ENCODE results near the gene CDH10. TPM values are rescaled to one million over a fixed set of nuclear protein-coding genes. Genes with fewer than 3 reads are reported as not detected.

CDH10 gene
- polyA plus RNA-seq, 1 of the 3 experiments (the other 2 are of a cell fraction), result 0.10 TPM

DNA sequence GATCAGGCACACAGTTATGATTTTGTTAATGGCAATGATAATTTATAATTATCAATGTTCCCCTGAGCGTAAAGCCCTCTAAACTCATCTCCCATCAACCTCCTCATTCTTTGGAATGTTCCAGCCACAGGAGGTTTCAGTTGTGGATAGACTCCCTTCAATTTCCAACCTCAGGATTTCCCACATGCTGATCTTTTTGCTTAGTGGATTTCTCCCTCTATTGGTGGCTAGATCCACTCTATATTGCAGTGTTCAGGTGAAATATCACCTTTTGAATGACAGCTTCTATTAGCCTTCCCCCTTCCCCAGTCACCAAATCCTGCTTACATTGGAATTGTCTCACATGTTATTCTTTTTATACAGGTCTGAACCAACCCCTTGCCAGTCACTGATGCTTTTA lies 113.9 kb downstream of the CDH10 start (continued):
- no peak for TF ChIP-seq PBX3 (IDR thresholded peaks at IDR 0.05)
- no peak for TF ChIP-seq EZH2phosphoT487 (IDR thresholded peaks at IDR 0.05; ENCODE audit: borderline replicate concordance, low read depth)
- no peak for TF ChIP-seq GABPA (IDR thresholded peaks at IDR 0.05; ENCODE audit: low read depth)

DNA sequence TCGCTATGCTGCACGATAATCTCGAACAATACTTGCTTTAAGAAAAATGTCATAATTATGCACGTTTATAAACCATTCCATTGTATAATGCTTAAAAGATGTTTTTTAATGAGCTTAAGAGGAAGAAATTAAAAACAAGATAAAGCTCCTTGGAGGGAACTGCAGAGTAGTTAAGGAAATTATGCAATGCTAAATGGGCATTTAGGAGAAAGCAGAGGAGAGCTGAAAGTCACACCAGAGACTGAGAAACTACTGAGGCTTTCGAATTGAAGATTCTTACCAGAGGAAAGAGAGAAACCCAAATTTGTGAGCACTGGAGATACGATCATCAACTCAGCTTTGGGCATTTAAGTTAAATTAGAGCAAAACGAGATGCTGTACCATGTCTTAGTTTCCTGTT lies 119.4 kb downstream of the CDH10 start:
- TF ChIP-seq TEAD4 (IDR thresholded peaks at IDR 0.05; ENCODE audit: borderline replicate concordance, insufficient read depth), result no peak
- TF ChIP-seq FOSL2 (IDR thresholded peaks at IDR 0.05; ENCODE audit: borderline replicate concordance, low read depth), result no peak
- TF ChIP-seq CHD2 (IDR thresholded peaks at IDR 0.05; ENCODE audit: low read length, partially characterized antibody), result no peak
- TF ChIP-seq FOXM1 (IDR thresholded peaks at IDR 0.05; ENCODE audit: low read depth), result no peak
- TF ChIP-seq RCOR1 (IDR thresholded peaks at IDR 0.05; ENCODE audit: low read length), result no peak
- TF ChIP-seq TAF1 (IDR thresholded peaks at IDR 0.05; ENCODE audit: borderline replicate concordance, low read depth, low read length), result no peak
- TF ChIP-seq POLR2AphosphoS5 (IDR thresholded peaks at IDR 0.05; ENCODE audit: low read depth, low read length), result no peak
- no peak for TF ChIP-seq FOXJ3 (CRISPR knock-in tag; IDR thresholded peaks at IDR 0.05)
- Histone ChIP-seq H3K79me2 (ENCODE audit: insufficient read depth) (no peaks in the 10 kb centered on the region), H3F3A (replicated peaks; ENCODE audit: insufficient read depth) (no peaks in the 10 kb centered on the region), H3K4me2 (no peak overlapping the region), H3K27ac (ENCODE audit: low read depth in 2 of 2, low read length in 1 of 2) (no peak overlapping the region), H3K4me3 (ENCODE audit: low read depth in 2 of 2, low read length in 1 of 2) (no peak overlapping the region), H3K4me1 (ENCODE audit: control insufficient read depth in 1 of 2, insufficient read depth in 2 of 2, low read depth in 1 of 2, low read length in 1 of 2) (no peaks in the 10 kb centered on the region; a peak in 1 of 4 replicates), H3K9me3 (no peaks in the 10 kb centered on the region), H3K9ac (no peak overlapping the region), H3K9me2 (no peaks in the 10 kb centered on the region), H4K20me1 (ENCODE audit: insufficient read depth) (no peaks in the 10 kb centered on the region), H3K27me3 (ENCODE audit: insufficient read depth) (no peaks in the 10 kb centered on the region), H3K36me3 (replicated peaks in 1 of 2; ENCODE audit: control insufficient read depth in 1 of 2, insufficient read depth in 2 of 2, low read length in 1 of 2) (no peaks in the 10 kb centered on the region), H2AFZ (ENCODE audit: low read depth) (no peak overlapping the region)
- DNase-seq, result no peak
- WGBS (ENCODE audit: low lambda C conversion rate), result 2% methylated on average over 7 of the region's 7 CpGs
- POLR2A ChIA-PET, result no interaction called here
- CTCF ChIA-PET, result no interaction called here

DNA sequence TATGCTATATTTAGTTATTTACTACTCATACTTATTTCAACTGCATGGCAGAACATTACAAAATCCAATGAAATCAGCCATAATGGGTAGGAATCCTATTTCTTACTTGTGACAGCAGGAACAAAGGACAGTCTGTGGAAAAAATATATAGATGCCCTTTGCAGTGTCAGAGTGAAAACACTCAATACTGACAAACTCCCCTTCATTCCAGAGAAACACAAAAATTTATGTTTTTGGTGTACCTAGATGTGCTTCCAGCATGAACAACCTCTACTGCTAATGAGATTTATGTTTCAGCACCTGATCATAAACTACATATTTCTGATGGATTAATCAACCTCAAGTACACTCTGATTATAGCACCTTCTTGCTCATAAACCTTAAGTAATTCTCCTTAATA lies 132.4 kb downstream of the CDH10 start:
- no peaks in the 10 kb centered on the region for H3K36me3 ChIP-seq (replicated peaks in 1 of 2; ENCODE audit: control insufficient read depth in 1 of 2, insufficient read depth in 2 of 2, low read length in 1 of 2)
- no peaks in the 10 kb centered on the region for H4K20me1 ChIP-seq (ENCODE audit: insufficient read depth)
- TF ChIP-seq SMC3 (IDR thresholded peaks at IDR 0.05; ENCODE audit: low read depth, low read length), result no peak
- TF ChIP-seq, protein P1, sequence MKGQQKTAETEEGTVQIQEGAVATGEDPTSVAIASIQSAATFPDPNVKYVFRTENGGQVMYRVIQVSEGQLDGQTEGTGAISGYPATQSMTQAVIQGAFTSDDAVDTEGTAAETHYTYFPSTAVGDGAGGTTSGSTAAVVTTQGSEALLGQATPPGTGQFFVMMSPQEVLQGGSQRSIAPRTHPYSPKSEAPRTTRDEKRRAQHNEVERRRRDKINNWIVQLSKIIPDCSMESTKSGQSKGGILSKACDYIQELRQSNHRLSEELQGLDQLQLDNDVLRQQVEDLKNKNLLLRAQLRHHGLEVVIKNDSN (IDR thresholded peaks at IDR 0.05; ENCODE audit: borderline replicate concordance, low read depth), result no peak
- TF ChIP-seq, protein P2, sequence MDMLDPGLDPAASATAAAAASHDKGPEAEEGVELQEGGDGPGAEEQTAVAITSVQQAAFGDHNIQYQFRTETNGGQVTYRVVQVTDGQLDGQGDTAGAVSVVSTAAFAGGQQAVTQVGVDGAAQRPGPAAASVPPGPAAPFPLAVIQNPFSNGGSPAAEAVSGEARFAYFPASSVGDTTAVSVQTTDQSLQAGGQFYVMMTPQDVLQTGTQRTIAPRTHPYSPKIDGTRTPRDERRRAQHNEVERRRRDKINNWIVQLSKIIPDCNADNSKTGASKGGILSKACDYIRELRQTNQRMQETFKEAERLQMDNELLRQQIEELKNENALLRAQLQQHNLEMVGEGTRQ (IDR thresholded peaks at IDR 0.05; ENCODE audit: borderline replicate concordance, low read depth, low read length), result no peak
- H3K27ac ChIP-seq (ENCODE audit: low read depth in 2 of 2, low read length in 1 of 2), result no peak overlapping the region
- H3K4me2 ChIP-seq, result no peak overlapping the region
- H3F3A ChIP-seq (replicated peaks; ENCODE audit: insufficient read depth), result no peaks in the 10 kb centered on the region
- H3K9ac ChIP-seq, result no peak overlapping the region
- H3K4me3 ChIP-seq (ENCODE audit: low read depth in 2 of 2, low read length in 1 of 2), result no peak overlapping the region
- H2AFZ ChIP-seq (ENCODE audit: low read depth), result no peak overlapping the region
- CTCF ChIA-PET, result no interaction called here
- no peak for DNase-seq
- H3K27me3 ChIP-seq (ENCODE audit: insufficient read depth), result 0 out of 2 replicates have a peak, but pooled peaks cover 8% of the 10 kb centered on the region
- no peaks in the 10 kb centered on the region for H3K9me3 ChIP-seq
- H3K4me1 ChIP-seq (ENCODE audit: control insufficient read depth in 1 of 2, insufficient read depth in 2 of 2, low read depth in 1 of 2, low read length in 1 of 2), result no peaks in the 10 kb centered on the region
- no peaks in the 10 kb centered on the region for H3K9me2 ChIP-seq
- H3K79me2 ChIP-seq (ENCODE audit: insufficient read depth), result no peaks in the 10 kb centered on the region
- POLR2A ChIA-PET, result no interaction called here
